ENCODE measurements around the gene SPATA17.

The SPATA17 gene

GRCh38 chr1:217856342-217857034 is 225.3 kb downstream of the SPATA17 start:
- no peak for DNase-seq (ENCODE audit: low spot score)

DNA sequence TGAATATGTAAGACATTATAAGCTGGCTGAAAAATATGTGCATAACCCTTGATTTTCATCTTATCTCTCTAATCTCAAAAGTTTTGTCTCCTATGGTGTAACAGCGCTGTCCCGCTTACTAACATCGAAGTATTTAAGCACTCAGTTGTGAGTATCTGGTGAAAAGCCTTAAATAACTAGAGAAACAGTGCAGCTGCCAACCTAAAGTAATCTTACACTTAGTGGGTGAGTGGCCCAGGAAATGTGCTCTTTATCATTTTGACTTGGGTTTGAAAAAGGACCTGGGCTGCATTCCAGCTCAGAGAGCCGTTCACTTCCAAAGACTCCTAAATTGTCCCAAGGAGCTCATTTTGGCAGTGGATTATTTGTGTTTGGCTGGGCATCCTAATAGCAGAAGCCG is 225.9 kb downstream of the SPATA17 start:
- DNase-seq (ENCODE audit: low spot score) = no peak

GRCh38 chr1:217861658-217862057 is 230.5 kb downstream of the SPATA17 start:
- no peak for DNase-seq (ENCODE audit: low spot score)

DNA sequence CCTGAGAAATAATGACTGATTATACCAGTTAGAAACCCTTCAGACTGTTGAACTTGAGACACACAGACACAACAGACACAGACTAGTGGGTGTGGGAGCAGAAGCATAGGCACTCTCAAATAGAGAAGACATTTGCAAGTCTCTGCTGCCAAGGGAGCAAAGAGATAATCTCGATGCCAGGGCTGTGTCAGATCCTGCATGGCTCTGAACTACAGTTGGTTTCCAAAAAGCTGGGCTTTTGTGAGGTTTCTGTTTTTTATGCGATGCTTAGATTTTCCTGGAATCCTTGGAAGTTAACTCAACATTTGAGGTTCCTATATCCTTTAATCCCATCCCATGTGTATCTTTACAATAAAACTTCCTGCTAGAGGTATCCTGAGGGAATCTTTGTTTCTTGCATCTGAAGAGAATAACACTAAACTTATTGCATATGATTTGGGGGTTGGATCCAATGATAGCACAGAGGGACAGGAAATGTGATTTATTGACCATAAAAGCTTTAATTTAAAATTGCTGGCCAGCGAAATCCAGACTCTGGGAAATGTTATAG is 236.4 kb downstream of the SPATA17 start:
- DNase-seq (ENCODE audit: low spot score) = no peak

DNA sequence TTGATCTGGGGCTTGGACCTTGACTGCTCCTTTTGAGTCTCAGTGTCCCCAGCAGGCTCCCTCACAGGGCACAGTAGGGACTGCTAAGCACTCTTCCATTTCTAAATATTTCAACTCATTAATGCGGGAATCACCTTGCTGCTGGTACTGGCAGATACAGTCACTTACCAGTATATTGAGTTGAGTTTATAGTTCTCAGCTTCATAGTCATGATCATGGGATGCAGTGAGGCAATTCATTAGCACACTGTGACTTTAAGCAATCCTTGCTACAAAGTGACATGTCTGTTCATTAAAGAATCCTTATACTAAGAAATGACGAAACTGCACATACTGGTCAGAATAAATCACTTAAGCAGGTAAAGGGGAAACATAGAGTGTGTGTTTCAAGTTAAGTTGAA is 240.8 kb downstream of the SPATA17 start:
- DNase-seq (ENCODE audit: low spot score) = no peak

- DNase-seq (ENCODE audit: low spot score) = no peak
These were observed 244.1 kb downstream of the SPATA17 start for GRCh38 chr1:217875229-217875628.

GRCh38 chr1:217876401-217876800 is 245.3 kb downstream of the SPATA17 start:
- DNase-seq (ENCODE audit: low spot score) = no peak

DNA sequence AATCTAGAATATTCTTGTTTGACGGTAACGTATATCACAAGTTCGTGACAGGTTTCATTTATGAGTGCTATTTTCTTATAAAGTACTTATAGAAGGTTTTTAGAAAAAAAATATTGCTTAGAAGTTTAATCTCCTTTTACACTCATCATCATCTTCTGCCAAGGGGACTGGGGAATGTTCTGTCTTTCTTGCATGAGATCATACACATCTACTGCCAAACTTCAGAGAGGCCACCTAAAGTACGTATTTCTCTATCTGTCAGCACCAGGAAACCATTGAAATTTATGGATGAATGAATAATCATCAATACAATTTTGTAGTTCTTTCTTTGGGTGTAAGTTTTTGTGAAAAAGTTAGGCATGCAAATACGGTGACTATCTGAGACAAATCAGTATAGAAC is 245.8 kb downstream of the SPATA17 start:
- no peak for DNase-seq (ENCODE audit: low spot score)

DNA sequence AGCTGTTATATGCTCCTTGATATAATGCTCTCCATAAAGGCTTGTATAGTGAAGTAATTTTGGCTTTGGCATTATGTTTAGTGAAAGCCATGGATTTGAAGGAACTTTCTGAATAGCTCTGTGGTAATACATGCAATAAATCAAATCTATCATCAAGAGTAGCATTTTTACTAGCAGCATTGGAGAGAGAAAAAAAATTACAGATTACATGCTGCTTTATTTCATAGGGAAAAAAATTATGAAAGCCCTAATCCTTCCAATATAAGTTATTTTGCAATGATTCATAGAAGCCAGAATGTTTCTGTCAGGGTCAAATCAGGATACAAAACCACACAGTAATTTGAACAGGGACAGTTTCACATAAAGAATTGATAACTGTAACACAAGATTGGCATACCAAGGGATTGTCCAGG is 250.0 kb downstream of the SPATA17 start:
- DNase-seq (ENCODE audit: low spot score) = no peak

GRCh38 chr1:217881607-217882332 is 250.6 kb downstream of the SPATA17 start:
- no peak for DNase-seq (ENCODE audit: low spot score)

- DNase-seq (ENCODE audit: low spot score) = no peak
These were observed 254.0 kb downstream of the SPATA17 start for GRCh38 chr1:217885181-217885580.

- DNase-seq (ENCODE audit: low spot score) = no peak
These were observed 257.2 kb downstream of the SPATA17 start for GRCh38 chr1:217888328-217888727.

DNA sequence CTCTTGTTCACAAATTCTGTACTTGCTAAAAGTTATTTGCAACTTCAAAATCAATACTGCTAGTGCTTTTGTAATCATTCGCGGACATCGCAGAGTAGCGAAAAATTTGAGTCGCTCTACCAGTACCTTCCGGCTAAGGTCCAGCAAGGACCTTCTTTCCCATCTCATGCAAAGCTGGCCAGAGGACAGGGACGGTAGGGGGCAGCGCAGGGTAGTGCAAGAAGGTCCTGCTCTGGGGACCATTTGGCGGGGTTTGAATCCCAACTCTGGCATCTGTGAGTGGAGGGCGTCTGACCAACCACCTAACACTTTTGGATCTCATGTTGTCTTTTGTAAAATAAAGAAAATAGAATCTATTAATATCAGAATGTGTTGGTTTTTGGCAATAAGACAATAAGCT is 258.3 kb downstream of the SPATA17 start:
- no peak for DNase-seq (ENCODE audit: low spot score)

DNA sequence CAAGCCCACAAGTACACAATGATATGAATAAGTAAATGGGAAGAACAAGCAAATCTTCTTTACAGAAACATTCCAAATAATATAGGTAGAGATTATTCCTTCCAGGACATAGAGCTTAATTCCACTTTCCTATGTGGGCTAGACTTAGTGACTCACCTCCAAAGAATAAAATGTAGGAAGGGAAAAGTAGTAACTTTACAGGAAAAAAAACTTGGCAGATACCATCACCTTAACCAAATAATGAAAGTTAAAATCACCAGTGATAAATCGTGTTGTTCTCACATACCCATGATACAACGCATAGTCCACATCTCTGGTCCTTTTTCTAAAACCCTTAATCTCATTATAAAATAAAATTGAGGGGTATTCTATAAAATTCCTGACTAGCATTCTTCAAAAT is 260.8 kb downstream of the SPATA17 start:
- DNase-seq (ENCODE audit: low spot score) = no peak

DNA sequence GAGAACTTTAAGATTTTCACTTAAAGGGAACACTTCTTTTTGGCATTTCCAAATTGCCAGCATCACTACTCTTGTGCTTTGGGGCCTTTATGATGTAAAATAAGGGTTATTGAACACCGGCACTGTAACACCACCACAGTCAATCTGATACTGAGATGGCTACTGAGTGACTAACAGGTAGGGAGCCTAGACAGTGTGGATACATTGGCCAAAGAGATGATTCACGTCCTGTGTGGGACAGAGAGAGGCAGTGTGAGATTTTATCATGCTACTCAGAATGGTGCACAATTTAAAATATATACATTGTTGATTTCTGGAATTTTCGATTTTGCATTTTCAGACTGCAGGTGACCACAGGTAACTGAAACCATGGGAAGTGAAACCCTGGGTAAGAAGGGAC is 261.6 kb downstream of the SPATA17 start:
- DNase-seq (ENCODE audit: low spot score) = peak; percentile 5

DNA sequence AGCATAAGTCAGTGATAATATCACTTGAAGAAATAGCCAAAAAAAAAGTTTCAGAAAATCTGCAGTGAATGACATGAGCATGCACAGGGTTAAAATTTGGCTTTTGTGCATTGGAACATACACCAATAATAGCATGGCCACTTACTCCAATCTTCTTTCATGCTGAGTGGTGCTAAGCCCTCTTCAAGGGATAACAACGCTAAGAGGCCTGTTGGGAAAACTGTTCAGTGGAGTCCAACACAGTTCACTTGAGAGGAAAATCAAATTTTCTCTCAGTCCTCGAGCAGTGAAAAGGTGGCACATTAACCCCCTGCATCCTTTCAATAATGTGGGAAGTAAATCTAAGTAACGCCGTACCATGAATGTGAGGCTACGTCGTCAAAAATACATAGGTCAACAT is 264.7 kb downstream of the SPATA17 start:
- DNase-seq (ENCODE audit: low spot score) = no peak

GRCh38 chr1:217896490-217896889 is 265.3 kb downstream of the SPATA17 start:
- no peak for DNase-seq (ENCODE audit: low spot score)

DNA sequence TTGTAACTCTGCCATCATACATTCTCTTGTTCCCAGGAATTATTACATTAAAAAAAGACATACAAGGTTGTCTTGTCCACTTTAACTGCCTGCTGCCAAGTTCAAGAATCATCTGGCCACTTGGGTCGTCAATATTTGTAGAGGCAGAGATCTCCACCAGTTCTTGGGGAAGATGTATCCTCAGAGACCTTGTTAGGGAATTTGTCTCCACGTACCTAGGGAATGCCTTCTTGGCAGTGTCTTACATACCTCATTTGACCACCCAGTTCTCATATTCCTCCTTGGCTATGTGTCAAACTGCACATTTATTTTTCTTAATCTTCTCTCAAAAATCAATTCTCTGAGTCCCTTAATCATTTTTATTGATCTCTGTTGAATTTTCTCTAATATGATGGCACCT is 266.0 kb downstream of the SPATA17 start:
- no peak for DNase-seq (ENCODE audit: low spot score)

DNA sequence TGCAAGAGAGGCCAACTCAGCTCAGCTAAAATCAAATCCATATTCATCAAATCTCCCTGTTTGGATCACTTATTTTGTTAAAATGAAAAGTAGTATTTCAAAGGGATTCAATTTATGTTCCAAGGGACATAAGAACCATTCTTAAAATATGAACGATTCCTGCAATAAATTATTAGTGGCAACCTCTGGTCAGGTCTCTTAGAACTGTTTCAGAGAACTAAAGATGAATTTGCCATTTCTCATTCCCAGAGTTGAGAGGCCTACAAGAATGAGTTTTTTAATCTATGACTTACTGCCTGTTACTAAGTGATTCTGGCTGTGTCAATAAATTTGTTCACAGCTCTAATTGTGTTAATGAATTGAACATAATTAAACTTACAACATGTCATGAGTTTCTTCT is 268.5 kb downstream of the SPATA17 start:
- DNase-seq (ENCODE audit: low spot score) = no peak

DNA sequence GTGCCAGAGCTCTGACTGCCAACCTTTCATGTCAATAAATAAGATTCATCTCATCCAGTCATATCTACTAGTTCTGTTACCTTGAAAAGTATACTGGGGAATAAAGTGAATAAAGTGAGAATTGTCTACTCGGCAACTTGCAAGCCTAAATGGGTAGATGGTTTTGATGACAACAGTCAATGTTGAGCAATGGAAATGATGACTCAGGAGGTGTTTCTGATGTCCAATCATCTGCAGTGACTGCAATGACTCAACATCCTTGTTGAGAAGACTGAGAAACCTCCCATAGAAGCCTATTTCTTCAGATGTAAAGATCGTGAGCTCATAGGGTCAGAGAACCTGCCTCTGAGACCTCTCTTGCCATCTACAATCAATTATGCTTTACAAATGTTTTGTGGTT is 276.4 kb downstream of the SPATA17 start:
- DNase-seq (ENCODE audit: low spot score) = peak; percentile 22

GRCh38 chr1:217910203-217910602 is 279.1 kb downstream of the SPATA17 start:
- no peak for DNase-seq (ENCODE audit: low spot score)

DNA sequence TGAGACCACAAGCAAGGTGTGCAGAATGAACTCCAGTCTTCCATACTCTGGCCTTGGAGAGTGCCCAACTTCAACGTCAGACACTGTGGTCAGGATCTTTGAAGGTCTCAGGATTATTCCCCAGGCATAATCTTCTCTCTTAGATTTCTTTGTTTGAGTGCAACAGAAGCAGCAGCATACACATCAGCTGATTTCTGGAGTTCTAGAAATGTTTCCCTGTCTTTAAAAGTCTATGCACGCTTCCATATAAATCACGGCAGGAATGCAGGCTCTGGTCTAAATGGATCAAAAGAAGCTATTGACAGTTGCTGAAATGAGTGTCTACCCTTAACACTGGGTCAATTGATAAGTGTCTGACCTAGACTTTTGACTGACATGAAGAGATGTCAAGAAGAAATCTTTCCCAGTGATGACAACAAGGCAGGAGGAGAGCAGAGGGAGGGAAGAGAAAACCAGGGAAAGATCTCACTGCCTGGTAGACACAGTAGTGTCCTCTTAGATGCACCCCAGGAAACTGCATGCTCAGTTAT is 279.7 kb downstream of the SPATA17 start:
- no peak for DNase-seq (ENCODE audit: low spot score)

GRCh38 chr1:217911908-217912307 is 280.8 kb downstream of the SPATA17 start:
- DNase-seq (ENCODE audit: low spot score) = no peak

Measured in activated CD4-positive, alpha-beta T cell treated with anti-CD3 and anti-CD28 coated beads, Interleukin-2, Interleukin-4, amounts not matched to agents 100 ng/mL and 50 ng/mL, durations not matched to agents 16 hours and 8 hours (primary cell).